ENCODE results near the gene SMIM10L2A.

- TF ChIP-seq CTCF (IDR thresholded peaks at IDR 0.05): no peak
- no peak for TF ChIP-seq EP300 (IDR thresholded peaks at IDR 0.05)
- no peak for TF ChIP-seq POLR2A (IDR thresholded peaks at IDR 0.05)
Measured at GRCh38 chrX:135429429-135429828, 7.7 kb downstream of the SMIM10L2A start.

Measured in ovary (tissue), 3 donors.